LNCaP clone FGC (cell line): ENCODE measurements around the gene GH1.
"Not testable (repeated sequence)": the region's sequence is repeated elsewhere in the genome, so short reads cannot be mapped to it uniquely, and the experiment has no call there.

Source experiments
- DNase-seq: peaks from one replicate; pipeline ENCODE4 v3.0.0-alpha.2; 2011; ENCODE audit warnings: low read depth
- H3K4me3 ChIP-seq: 2 replicates; pipeline ENCODE4 v1.5.1; 2011; ENCODE audit warnings: mild to moderate bottlenecking, low read depth, low read length, control low read depth
- CTCF ChIP-seq: IDR thresholded peaks from 2 replicates; pipeline ENCODE4 v1.5.1; 2012; ENCODE audit warnings: mild to moderate bottlenecking; ENCODE audit not compliant: control insufficient read depth, insufficient read depth; ENCODE audit errors: extremely low read depth

Gene GH1

GRCh38 chr17:63894021-63894420, 24.6 kb downstream of the GH1 start:
- DNase-seq, H3K4me3 ChIP-seq: not testable (repeated sequence)

GRCh38 chr17:63892316-63893037, 26.2 kb downstream of the GH1 start:
- not testable (repeated sequence) for DNase-seq

GRCh38 chr17:63889026-63889848, 29.4 kb downstream of the GH1 start:
- H3K4me3 ChIP-seq: not testable (repeated sequence)
- TF ChIP-seq CTCF: peak; percentile 49
- peak; percentile 11 for DNase-seq

More at GRCh38 chr17:63892316-63893037, 26.2 kb downstream of the GH1 start:
- H3K4me3 ChIP-seq: not testable (repeated sequence)

GRCh38 chr17:63885119-63885518, 33.5 kb downstream of the GH1 start:
- not testable (repeated sequence) for H3K4me3 ChIP-seq

GRCh38 chr17:63882626-63883126, 36.0 kb downstream of the GH1 start:
- not testable (repeated sequence) for DNase-seq, H3K4me3 ChIP-seq

More at GRCh38 chr17:63885119-63885518, 33.5 kb downstream of the GH1 start:
- DNase-seq: not testable (repeated sequence)

- peak; percentile 75 for TF ChIP-seq CTCF
- no peak within 1 kb of the TSS for H3K4me3 ChIP-seq
- no peak for DNase-seq
Observed at GRCh38 chr17:63881935-63882601, 36.6 kb downstream of the GH1 start, which contains the start of gene GH2. Gene GH2 (minus strand): TSS chr17:63881944. CDS start chr17:63881801, 143 bp downstream.

GRCh38 chr17:63881337-63881736, 37.3 kb downstream of the GH1 start:
- TF ChIP-seq CTCF: peak; percentile 13; the same call in 1 of the 2 replicates
- DNase-seq, H3K4me3 ChIP-seq: not testable (repeated sequence)

GRCh38 chr17:63880706-63881105, 37.9 kb downstream of the GH1 start:
- TF ChIP-seq CTCF: no peak
- H3K4me3 ChIP-seq: no peak overlapping the region
- no peak for DNase-seq

- not testable (repeated sequence) for DNase-seq, H3K4me3 ChIP-seq
Observed at GRCh38 chr17:63878413-63878812, 40.2 kb downstream of the GH1 start.

GRCh38 chr17:63874693-63875092, 43.9 kb downstream of the GH1 start:
- not testable (repeated sequence) for H3K4me3 ChIP-seq, DNase-seq

- not testable (repeated sequence) for H3K4me3 ChIP-seq, DNase-seq
Observed at GRCh38 chr17:63874061-63874626, 44.5 kb downstream of the GH1 start.

- not testable (repeated sequence) for DNase-seq
Observed at GRCh38 chr17:63873577-63873976, 45.1 kb downstream of the GH1 start, which contains the start of gene CSH2. Gene CSH2 (minus strand): TSS chr17:63873677. CDS start chr17:63873614, 63 bp downstream.

More at GRCh38 chr17:63873577-63873976, 45.1 kb downstream of the GH1 start, which contains the start of gene CSH2:
- not testable (repeated sequence) for H3K4me3 ChIP-seq
